Omental fat pad (tissue), 4 donors: Measurements from ENCODE around the gene HTRA3. TPM values are rescaled to one million over a fixed set of nuclear protein-coding genes. Genes with fewer than 3 reads are reported as not detected.

Experiments
- ATAC-seq: fragments of 150-250 bp; one replicate; pipeline ENCODE4 v1.9.1; 2016; ENCODE audit warnings: mild to moderate bottlenecking, moderate library complexity; ENCODE audit not compliant: low FRiP score
- DNase-seq: peaks from one replicate; pipeline ENCODE4 v3.0.0-alpha.2; 2019; ENCODE audit warnings: low spot score
- CTCF ChIP-seq, 3 donors: fragments of 450-650 bp; IDR thresholded peaks; one replicate each; pipeline ENCODE4 v1.5.1; 2016 to 2017; ENCODE audit warnings: antibody characterized with exemption in 3 of 3, mild to moderate bottlenecking in 3 of 3, moderate library complexity in 2 of 3
- total RNA-seq, 4 donors: library from RNA; depleted of rRNA; stranded (reverse); fragments of >200 nt; gene quantifications; one replicate each; pipeline ENCODE4 v1.1.0, GENCODE V29; 2016

Gene HTRA3
- total RNA-seq, 4 donors from 2014 or later: 15.8 to 147 (median 23.3) TPM

GRCh38 chr4:8314691-8315255 is 45.2 kb downstream of the HTRA3 start:
- DNase-seq (no peak), ATAC-seq (no peak)
- no peak for TF ChIP-seq CTCF (IDR thresholded peaks at IDR 0.05)

- no peak for TF ChIP-seq CTCF (IDR thresholded peaks at IDR 0.05)
- DNase-seq (no peak), ATAC-seq (peak; percentile 82)
These were observed 46.1 kb downstream of the HTRA3 start for GRCh38 chr4:8315435-8316250.

- TF ChIP-seq CTCF (IDR thresholded peaks at IDR 0.05): no peak
- ATAC-seq: no peak
- DNase-seq: no peak
These were observed 46.8 kb downstream of the HTRA3 start for GRCh38 chr4:8316251-8316771.

GRCh38 chr4:8316911-8317351 is 47.4 kb downstream of the HTRA3 start:
- ATAC-seq: no peak
- no peak for DNase-seq
- no peak for TF ChIP-seq CTCF (IDR thresholded peaks at IDR 0.05)

- no peak for ATAC-seq
- DNase-seq: no peak
- TF ChIP-seq CTCF (IDR thresholded peaks at IDR 0.05): no peak
These were observed 47.9 kb downstream of the HTRA3 start for GRCh38 chr4:8317474-8317873.

- ATAC-seq (no peak), DNase-seq (no peak)
- TF ChIP-seq CTCF (IDR thresholded peaks at IDR 0.05): no peak
These were observed 49.0 kb downstream of the HTRA3 start for GRCh38 chr4:8318509-8318908.
